Activated naive CD8-positive, alpha-beta T cell treated with anti-CD3 and anti-CD28 coated beads, Interleukin-2, amount 50 U/mL, for 24 hours (primary cell): ENCODE data around the gene WNT9A.
A peak's percentile ranks its signal among the peaks of the same experiment; 100 is the strongest.
"Not testable (repeated sequence)": the region's sequence is repeated elsewhere in the genome, so short reads cannot be mapped to it uniquely, and the experiment has no call there.

Experiments
- ATAC-seq: fragments of 150-1000 bp; cut with Tn5 transposase; one replicate; pipeline ENCODE4 v1.10.0; 2021
- DNase-seq: peaks from one replicate; pipeline ENCODE4 v3.0.0; 2021
- H3K27ac Mint-ChIP-seq: one replicate; pipeline ENCODE4 v1.8.0; 2021; ENCODE audit warnings: mild to moderate bottlenecking, mixed read lengths
- H3K27me3 Mint-ChIP-seq: one replicate; pipeline ENCODE4 v1.8.0; 2021; ENCODE audit warnings: mixed read lengths
- H3K36me3 Mint-ChIP-seq: one replicate; pipeline ENCODE4 v1.8.0; 2021; ENCODE audit warnings: low read depth, mixed read lengths
- H3K4me1 Mint-ChIP-seq: one replicate; pipeline ENCODE4 v1.8.0; 2021; ENCODE audit warnings: mixed read lengths
- H3K4me3 Mint-ChIP-seq: one replicate; pipeline ENCODE4 v1.8.0; 2021; ENCODE audit warnings: mild to moderate bottlenecking, moderate library complexity, mixed read lengths
- H3K9me3 Mint-ChIP-seq: one replicate; pipeline ENCODE4 v1.8.0; 2021; ENCODE audit warnings: mixed read lengths

WNT9A gene, protein sequence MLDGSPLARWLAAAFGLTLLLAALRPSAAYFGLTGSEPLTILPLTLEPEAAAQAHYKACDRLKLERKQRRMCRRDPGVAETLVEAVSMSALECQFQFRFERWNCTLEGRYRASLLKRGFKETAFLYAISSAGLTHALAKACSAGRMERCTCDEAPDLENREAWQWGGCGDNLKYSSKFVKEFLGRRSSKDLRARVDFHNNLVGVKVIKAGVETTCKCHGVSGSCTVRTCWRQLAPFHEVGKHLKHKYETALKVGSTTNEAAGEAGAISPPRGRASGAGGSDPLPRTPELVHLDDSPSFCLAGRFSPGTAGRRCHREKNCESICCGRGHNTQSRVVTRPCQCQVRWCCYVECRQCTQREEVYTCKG

DNA sequence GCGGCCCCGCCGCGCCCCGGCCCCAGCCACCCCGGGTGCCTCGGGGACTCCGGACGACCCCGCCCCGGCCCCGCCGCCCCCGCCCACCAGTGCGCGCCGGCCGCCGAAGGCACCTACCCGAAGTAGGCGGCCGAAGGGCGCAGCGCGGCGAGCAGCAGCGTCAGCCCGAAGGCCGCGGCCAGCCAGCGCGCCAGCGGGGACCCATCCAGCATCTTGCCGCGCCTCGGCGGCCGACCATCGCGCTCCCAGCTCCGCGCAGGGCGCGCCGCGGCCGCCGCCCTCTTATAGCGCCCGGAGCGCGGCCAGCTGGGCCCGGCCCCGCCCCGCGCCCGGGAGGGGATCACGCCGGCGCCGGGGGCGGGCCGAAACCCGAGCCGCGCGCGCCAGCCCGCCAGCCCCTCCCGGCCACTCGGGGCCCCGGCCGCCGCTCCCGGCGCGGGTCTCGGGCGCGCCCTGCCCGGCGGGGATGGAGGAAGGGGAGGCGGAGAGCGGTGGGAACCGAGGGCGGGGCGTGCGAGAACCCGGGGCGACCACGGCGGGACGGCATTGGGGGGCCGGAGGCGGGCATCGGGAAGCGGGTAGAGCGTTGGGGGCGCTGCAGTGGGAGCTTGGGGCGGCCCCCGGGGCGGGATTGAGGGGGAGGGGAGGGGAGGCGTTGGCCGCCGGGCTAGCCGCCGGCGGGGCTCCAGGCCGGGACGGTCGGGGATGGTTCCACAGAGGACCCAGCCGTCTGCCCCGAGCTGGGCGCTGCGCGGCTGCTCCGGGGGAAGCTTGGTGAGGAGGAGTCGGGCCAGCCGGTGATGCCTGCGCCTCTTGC is at the start of gene WNT9A:
Gene WNT9A, minus strand, starts transcription at position 257 of the 817 bp plus-strand sequence. Its CDS starts 45 bp downstream, at position 212.
- Mint-ChIP-seq H3K4me1 (peaks cover 8% of the 10 kb centered on the region), H3K36me3 (no peaks in the 10 kb centered on the region), H3K4me3 (peak within 1 kb of the TSS; percentile 65), H3K9me3 (no peaks in the 10 kb centered on the region), H3K27ac (no peak within 1 kb of the TSS), H3K27me3 (peaks cover 19% of the 10 kb centered on the region)
- DNase-seq (no peak), ATAC-seq (peak; percentile 13)

DNA sequence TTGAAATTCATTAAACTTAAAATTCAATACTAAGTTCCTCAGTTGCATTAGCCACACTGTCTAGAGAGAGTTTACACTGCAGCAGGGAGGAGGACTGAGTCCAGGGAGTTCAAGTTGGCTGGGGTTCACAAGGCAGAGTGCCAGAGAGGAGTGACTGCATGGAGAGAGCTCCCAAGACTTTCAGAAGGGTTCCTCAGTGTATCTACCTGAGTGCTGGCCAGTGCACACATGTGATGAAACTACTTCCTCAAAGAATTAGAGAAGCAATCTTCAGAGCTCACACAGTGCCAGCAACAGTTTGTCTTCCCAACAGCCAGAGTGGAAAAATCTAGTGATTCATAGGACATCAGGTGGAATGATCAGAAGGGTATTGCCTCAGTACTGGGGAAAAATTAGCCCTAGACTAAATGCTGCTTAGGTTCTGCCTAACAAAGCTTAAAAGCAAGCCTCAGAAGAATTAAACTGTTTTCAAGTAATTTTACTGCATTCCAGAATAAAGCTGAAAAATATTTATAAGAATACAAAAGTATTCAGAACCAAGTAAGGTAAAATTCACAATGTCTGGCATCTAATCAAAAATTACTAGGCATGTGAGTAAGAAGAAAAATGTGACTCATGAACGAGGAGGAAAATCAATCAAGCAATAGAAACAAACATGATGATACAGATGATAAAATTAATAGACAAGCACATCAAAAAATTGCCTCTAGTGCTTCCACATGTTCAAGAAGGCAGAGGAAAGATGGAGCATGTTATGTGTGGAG is 48.6 kb upstream of the WNT9A start:
- peaks cover 25% of the 10 kb centered on the region for H3K9me3 Mint-ChIP-seq
- H3K36me3 Mint-ChIP-seq, result no peaks in the 10 kb centered on the region
- no peak overlapping the region for H3K27ac Mint-ChIP-seq
- H3K27me3 Mint-ChIP-seq, result peaks cover 18% of the 10 kb centered on the region
- no peak for ATAC-seq
- DNase-seq, result no peak
- no peaks in the 10 kb centered on the region for H3K4me1 Mint-ChIP-seq
- no peak overlapping the region for H3K4me3 Mint-ChIP-seq

DNA sequence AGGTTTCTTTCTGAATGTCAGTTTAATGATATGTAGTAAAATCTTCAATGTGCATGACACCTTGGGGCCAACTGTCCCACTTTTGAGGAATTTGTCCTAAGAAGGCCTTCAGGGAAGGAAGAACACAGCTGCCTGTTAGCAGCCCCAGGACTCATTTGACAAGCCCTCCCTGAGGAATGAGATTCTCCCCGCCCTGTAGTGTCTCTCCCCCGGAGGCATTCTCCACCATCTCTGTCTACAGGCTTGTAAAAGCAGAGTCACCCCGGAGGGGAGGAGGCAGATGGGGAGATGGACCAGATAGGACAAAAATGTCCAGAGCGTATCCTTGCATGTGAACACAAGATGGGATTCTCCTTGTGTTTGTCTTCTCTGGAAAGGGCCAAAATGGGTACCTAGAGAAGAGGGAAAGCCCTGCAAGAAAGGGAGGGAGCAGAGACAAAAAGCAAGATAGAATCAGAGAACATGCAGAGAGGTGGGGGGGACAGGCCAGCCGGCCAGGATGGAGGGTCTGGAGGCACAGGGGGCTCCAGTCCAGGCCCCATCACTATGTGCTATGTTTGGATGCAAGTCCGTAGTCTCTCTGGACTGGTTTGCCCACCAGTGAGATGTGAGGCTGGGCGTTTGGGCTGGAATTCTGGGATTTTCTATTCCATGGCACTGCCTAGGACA is 47.0 kb upstream of the WNT9A start:
- DNase-seq (no peak), ATAC-seq (no peak)
- Mint-ChIP-seq H3K9me3 (peaks cover 25% of the 10 kb centered on the region), H3K27me3 (peaks cover 17% of the 10 kb centered on the region), H3K27ac (no peak overlapping the region), H3K4me3 (no peak overlapping the region), H3K4me1 (no peaks in the 10 kb centered on the region), H3K36me3 (no peaks in the 10 kb centered on the region)

DNA sequence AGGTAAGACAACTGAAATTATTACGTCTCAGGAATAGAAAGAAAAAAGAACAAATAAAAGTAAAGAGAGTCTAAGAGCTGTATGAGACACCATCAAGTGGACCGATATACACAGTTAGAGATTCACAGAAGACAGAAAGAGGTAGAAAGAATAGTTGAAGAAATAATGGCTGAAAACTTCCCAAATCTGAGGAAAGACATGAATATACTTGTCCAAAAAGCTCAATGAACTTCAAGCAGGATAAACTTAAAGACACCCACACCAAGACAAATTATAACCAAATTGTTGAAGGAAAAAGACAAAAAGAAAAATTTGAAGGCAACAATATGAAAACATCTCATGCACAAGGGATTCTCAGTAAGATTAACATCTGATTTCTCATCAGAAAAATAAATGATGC is 39.4 kb upstream of the WNT9A start:
- no peaks in the 10 kb centered on the region for H3K4me1 Mint-ChIP-seq
- DNase-seq (no peak), ATAC-seq (no peak)
- no peak overlapping the region for H3K27ac Mint-ChIP-seq
- peaks cover 4% of the 10 kb centered on the region for H3K36me3 Mint-ChIP-seq
- H3K4me3 Mint-ChIP-seq, result no peak overlapping the region
- peaks cover 8% of the 10 kb centered on the region for H3K9me3 Mint-ChIP-seq
- H3K27me3 Mint-ChIP-seq, result peaks cover 23% of the 10 kb centered on the region

DNA sequence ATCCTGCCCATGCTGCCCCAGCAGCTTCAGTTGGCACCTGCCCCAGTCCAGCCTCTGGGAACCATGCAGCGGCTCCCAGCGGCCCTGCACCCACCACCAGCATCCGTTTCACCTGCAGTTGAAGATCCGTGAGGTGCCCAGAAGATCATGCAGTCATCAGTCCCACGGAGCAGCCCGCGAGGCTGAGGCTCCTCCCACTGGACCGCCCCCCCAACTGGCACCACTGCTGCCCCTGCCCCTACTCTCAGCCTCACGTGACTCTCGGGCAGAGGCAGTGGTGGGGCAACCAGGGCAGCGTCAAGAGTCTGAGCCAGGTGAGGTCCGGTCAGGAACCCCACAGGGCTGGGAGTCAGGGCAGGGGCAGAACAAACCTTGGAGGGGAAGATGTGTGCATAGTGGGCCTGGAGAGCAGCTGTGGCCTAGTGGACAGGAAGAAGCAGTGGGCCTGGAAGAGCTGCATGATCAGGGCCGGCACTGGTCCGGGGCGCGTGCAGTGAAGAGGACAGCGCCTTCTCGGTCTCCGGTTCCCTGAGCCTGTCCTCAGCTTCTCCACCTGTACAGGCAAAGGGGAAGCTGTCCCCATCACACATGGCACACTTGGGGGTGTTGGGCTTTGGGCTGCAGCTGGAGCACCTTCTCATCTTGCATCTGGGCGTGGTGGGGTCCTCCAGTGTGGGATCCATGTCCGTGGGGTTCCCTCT is 28.0 kb upstream of the WNT9A start:
- DNase-seq, H3K9me3 Mint-ChIP-seq, ATAC-seq, H3K27ac Mint-ChIP-seq, H3K4me1 Mint-ChIP-seq, H3K36me3 Mint-ChIP-seq, H3K4me3 Mint-ChIP-seq, H3K27me3 Mint-ChIP-seq: not testable (repeated sequence)

DNA sequence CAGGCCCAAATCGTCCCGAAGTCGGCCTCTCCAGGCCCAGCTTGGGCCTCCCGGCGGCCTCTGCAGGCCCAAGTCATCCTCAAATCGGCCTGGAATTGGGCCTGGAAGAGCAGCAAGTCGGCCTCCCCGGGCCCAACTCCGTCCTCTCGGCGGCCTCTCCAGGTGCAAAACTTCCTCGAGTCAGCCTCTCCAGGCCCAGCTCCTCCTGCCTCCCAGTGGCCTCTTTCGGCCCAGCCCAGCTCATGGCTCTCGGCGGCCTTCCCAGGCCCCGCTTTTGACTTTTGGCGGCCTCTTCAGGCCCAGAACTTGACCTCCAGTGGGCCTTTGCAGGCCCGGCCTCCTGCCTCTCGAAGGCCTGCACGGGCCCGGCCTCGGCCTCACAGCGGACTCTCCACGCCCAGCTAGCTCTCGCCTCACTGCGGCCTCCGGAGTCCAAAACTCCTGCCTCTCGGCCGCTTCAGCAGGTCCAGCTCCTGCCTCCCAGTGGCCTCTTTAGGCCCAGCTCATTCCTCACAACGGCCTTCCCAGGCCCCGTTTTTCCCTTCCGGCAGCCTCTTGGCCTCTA is 26.1 kb upstream of the WNT9A start:
- not testable (repeated sequence) for H3K9me3 Mint-ChIP-seq, H3K4me1 Mint-ChIP-seq, ATAC-seq, H3K27me3 Mint-ChIP-seq, H3K27ac Mint-ChIP-seq, H3K4me3 Mint-ChIP-seq, DNase-seq, H3K36me3 Mint-ChIP-seq

DNA sequence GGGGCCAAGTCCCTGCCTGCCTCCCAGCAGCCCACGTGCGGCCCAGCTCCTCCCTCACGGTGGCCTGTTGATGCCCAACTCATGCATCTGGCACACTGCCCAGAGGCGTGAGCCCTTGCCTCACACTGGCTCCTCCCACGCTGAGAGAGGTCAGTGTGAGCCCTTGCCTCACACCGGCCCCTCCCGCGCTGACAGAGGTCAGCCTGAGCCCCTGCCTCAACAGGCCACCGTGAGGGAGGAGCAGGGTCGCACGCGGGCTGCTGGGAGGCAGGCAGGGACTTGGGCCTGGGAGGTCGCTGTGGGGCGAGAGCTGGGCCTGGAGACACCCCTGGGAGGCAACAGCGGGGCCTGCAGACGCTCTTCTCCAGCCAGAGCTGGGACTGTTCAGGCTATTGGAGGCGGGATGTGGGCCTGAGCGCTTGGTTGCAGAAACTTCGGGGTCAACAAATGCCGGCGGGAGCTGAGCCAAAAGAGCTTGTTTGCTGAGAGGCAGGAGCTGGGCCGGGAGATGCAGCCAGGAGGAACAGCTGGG is 25.2 kb upstream of the WNT9A start:
- H3K4me1 Mint-ChIP-seq, H3K9me3 Mint-ChIP-seq, H3K36me3 Mint-ChIP-seq, H3K4me3 Mint-ChIP-seq, ATAC-seq, DNase-seq, H3K27me3 Mint-ChIP-seq, H3K27ac Mint-ChIP-seq: not testable (repeated sequence)

DNA sequence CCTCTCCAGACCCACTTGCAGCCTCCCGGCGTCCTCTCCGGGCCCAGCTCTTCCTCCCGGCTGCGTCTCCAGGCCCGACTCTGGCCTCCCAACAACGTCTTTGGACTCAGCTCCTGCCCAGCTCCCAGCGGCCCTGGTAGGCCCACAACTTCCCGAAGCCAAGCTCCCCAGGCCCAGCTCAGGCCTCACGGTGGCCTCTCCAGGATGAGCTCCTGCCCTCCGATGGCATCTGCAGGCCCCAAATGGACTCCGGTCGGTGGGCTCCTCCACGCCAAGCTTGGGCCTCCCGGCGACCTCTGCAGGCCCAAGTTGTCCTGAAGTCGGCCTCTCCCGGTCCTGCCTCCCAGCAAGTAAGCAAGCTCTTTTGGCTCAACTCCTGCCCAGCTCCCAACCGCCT is 24.5 kb upstream of the WNT9A start:
- H3K4me1 Mint-ChIP-seq, H3K36me3 Mint-ChIP-seq, ATAC-seq: not testable (repeated sequence)

DNA sequence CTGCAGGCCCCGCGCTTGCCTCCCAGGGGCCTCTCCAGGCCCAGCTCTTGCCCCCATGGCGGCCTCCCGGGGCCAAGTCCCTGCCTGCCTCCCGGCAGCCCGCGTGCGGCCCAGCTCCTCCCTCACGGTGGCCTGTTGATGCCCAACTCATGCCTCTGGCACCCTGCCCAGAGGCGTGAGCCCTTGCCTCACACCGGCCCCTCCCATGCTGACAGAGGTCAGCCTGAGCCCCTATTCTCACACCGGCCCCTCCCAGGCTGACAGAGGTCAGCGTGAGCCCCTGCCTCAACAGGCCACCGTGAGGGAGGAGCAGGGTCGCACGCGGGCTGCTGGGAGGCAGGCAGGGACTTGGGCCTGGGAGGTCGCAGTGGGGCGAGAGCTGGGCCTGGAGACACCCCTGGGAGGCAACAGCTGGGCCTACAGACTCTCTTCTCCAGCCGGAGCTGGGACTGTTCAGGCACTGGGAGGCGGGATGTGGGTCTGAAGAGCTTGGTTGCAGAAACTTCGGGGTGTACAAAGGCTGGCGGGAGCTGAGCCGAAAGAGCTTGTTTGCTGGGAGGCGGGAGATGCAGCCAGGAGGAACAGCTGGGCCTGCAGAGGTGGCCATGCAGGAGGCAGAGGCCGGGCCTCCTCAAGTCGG is 24.0 kb upstream of the WNT9A start:
- not testable (repeated sequence) for H3K27me3 Mint-ChIP-seq, H3K4me3 Mint-ChIP-seq, H3K9me3 Mint-ChIP-seq, ATAC-seq, H3K27ac Mint-ChIP-seq, DNase-seq, H3K4me1 Mint-ChIP-seq, H3K36me3 Mint-ChIP-seq

More for the DNA sequence above, 24.5 kb upstream of the WNT9A start:
- not testable (repeated sequence) for H3K27ac Mint-ChIP-seq, H3K9me3 Mint-ChIP-seq, H3K4me3 Mint-ChIP-seq, H3K27me3 Mint-ChIP-seq, DNase-seq

DNA sequence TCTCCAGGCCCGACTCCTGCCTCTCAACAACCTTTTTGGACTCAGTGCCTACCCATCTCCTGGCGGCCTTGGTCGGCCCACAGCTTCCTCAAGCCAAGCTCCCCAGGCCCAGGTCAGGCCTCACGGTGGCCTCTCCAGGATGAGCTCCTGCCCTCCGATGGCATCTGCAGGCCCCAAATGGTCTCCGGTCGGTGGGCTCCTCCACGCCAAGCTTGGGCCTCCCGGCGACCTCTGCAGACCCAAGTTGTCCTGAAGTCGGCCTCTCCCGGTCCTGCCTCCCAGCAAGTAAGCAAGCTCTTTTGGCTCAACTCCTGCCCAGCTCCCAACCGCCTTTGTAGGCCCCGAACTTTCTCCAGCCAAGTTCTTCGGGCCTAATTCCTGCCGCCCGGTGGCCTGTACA is 23.5 kb upstream of the WNT9A start:
- H3K4me1 Mint-ChIP-seq, H3K4me3 Mint-ChIP-seq, H3K27ac Mint-ChIP-seq, DNase-seq, H3K36me3 Mint-ChIP-seq, H3K9me3 Mint-ChIP-seq, H3K27me3 Mint-ChIP-seq, ATAC-seq: not testable (repeated sequence)

DNA sequence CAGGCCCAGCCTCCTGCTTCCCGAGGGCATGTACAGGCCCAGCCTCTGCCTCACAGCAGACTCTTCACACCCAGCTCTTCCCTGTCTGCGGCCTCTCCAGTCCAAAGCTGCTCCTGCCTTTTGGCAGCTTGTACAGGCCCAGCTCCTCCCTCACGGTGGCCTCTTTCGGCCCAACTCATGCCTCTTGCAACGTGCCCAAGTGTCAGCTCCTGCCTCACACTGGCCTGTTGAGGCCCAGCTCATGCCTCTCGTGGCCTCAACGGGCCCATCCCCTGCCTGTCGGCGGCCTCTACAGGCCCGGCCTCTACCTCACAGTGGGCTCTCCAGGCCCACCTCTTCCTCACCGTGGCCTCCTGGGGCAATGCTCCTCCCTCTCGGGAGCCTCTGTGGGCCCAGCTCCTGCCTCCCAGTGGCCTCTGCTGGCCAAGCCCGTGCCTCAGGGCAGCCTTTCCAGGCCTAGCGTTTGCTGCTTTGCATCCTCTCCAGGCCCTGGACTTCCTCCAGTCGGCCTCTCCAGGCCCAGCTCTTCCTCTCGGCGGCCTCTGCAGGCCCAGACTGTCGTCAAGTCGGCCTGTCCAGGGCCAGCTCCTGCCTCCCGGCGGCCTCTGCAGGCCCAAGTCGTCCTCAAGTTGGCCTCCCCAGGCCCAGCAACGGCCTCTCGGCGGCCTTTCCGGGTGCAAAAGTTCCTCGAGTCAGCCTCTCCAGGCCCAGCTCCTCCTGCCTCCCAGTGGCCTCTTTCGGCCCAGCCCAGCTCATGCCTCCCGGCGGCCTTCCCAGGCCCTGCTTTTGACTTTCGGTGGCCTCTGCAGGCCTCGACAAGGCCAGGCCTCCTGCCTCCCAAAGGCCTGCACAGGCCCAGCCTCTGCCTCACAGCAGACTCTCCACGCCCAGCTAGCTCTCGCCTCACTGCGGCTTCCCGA is 22.6 kb upstream of the WNT9A start:
- ATAC-seq, H3K9me3 Mint-ChIP-seq, DNase-seq, H3K27me3 Mint-ChIP-seq, H3K27ac Mint-ChIP-seq, H3K36me3 Mint-ChIP-seq, H3K4me1 Mint-ChIP-seq, H3K4me3 Mint-ChIP-seq: not testable (repeated sequence)

DNA sequence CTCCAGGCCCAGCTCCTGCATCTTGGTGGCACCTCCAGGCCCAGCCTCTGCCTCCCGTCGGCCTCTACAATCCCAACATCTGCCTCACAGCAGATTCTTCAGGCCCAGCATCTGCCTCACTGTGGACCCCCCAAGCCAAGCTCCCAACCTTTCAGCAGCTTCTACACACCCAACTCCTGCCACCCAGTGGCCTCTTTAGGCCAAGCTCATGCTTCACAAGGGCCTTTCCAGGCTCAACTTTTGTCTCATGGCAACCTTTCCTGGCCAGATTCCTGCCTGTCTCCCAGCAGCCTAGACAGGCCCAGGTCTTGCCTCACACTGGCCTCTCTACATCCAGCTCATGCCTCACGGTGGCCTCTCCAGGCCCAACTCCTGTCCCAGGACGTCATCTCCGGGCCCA is 20.1 kb upstream of the WNT9A start:
- H3K4me3 Mint-ChIP-seq, DNase-seq, H3K4me1 Mint-ChIP-seq, H3K27me3 Mint-ChIP-seq, H3K27ac Mint-ChIP-seq, ATAC-seq, H3K36me3 Mint-ChIP-seq, H3K9me3 Mint-ChIP-seq: not testable (repeated sequence)
